Uterus (tissue), 4 donors: ENCODE measurements around the gene FUT3. TPM values are rescaled to one million over a fixed set of nuclear protein-coding genes. Genes with fewer than 3 reads are reported as not detected.

Source experiments
- DNase-seq, 2 donors: peaks; one replicate each; pipeline ENCODE4 v3.0.0-alpha.2; 2019 to 2020
- H3K27ac ChIP-seq, 2 donors: fragments of 200-600 bp; sonication (generic); 1 replicate in 1 of 2; 2 replicates in 1 of 2; pipeline ENCODE4 v1.5.1; 2016 to 2018
- H3K27me3 ChIP-seq, 2 donors: fragments of 200-600 bp; sonication (generic); one replicate each; pipeline ENCODE4 v1.5.1; 2018 to 2019; ENCODE audit warnings: control low read depth in 1 of 2
- H3K36me3 ChIP-seq, 2 donors: fragments of 200-600 bp; sonication (generic); one replicate each; pipeline ENCODE4 v1.5.1; 2019; ENCODE audit warnings: control low read depth in 1 of 2
- H3K4me1 ChIP-seq, 2 donors: fragments of 200-600 bp; sonication (generic); one replicate each; pipeline ENCODE4 v1.5.1; 2018 to 2019; ENCODE audit warnings: control low read depth in 1 of 2
- H3K4me3 ChIP-seq, 2 donors: fragments of 200-600 bp; sonication (generic); 1 replicate in 1 of 2; 2 replicates in 1 of 2; pipeline ENCODE4 v1.5.1; 2018 to 2019; ENCODE audit warnings: mild to moderate bottlenecking in 1 of 2
- H3K9me3 ChIP-seq, 2 donors: fragments of 200-600 bp; sonication (generic); one replicate each; pipeline ENCODE4 v1.5.1; 2019; ENCODE audit warnings: control low read depth in 1 of 2
- CTCF ChIP-seq, 4 experiments: fragments of 200-600 bp in 2 of 4; fragments of 450-650 bp in 2 of 4; sonication (generic) in 2 of 4; IDR thresholded peaks; one replicate each; pipeline ENCODE4 v1.5.1; 2016 to 2019; ENCODE audit warnings: antibody characterized with exemption in 4 of 4, mild to moderate bottlenecking in 2 of 4, moderate library complexity in 1 of 4
- POLR2A ChIP-seq, 2 donors: fragments of 450-650 bp; IDR thresholded peaks; one replicate each; pipeline ENCODE4 v1.6.1; 2016; ENCODE audit warnings: antibody characterized with exemption in 2 of 2, mild to moderate bottlenecking in 1 of 2, moderate library complexity in 1 of 2
- intact Hi-C: fragments of 100-400 bp; cut with DNase I; formaldehyde crosslinking; loops from one replicate; pipeline ENCODE4 v1.15.1; 2023; ENCODE audit warnings: low total_unique reads
- total RNA-seq, 4 donors: library from RNA; depleted of rRNA in 3 of 4; stranded (reverse); fragments of >200 nt in 3 of 4; gene quantifications; one replicate each; pipeline versions ENCODE4 v1.1.0 to v1.2.4, GENCODE V29; 2014 to 2023
- donor health status: DM: yes; HTN: yes; CAD: no.

The FUT3 gene
- total RNA-seq, result under 1 TPM in 1 of 4 donors, not detected in 3; 0.29 TPM

- Histone ChIP-seq H3K9me3 (no peaks in the 10 kb centered on the region), H3K36me3 (no peaks in the 10 kb centered on the region), H3K4me3 (no peak within 1 kb of the TSS), H3K4me1 (no peaks in the 10 kb centered on the region), H3K27me3 (no peaks in the 10 kb centered on the region), H3K27ac (no peak within 1 kb of the TSS)
- intact Hi-C loops, result no loop called here
- TF ChIP-seq POLR2A (IDR thresholded peaks at IDR 0.05), result no peak
- no peak for TF ChIP-seq CTCF (IDR thresholded peaks at IDR 0.05)
- DNase-seq, result no peak
Observed at GRCh38 chr19:5851302-5851701, at the start of gene FUT3. Gene FUT3, minus strand, starts transcription at chr19:5851449.

- intact Hi-C loops, result no loop called here
- no peaks in the 10 kb centered on the region for H3K9me3 ChIP-seq
- no peak overlapping the region for H3K4me3 ChIP-seq
- no peak for DNase-seq
- H3K4me1 ChIP-seq, result peaks cover 0 to 14% of the 10 kb centered on the region in 2 donors
- H3K36me3 ChIP-seq, result no peaks in the 10 kb centered on the region
- H3K27ac ChIP-seq, result no peak overlapping the region
- TF ChIP-seq POLR2A (IDR thresholded peaks at IDR 0.05) (no peak), CTCF (IDR thresholded peaks at IDR 0.05) (no peak)
- no peaks in the 10 kb centered on the region for H3K27me3 ChIP-seq
Observed at GRCh38 chr19:5900976-5901375, 49.7 kb upstream of the FUT3 start.

GRCh38 chr19:5899728-5900526 lies 48.7 kb upstream of the FUT3 start:
- DNase-seq, result no peak
- no peaks in the 10 kb centered on the region for H3K9me3 ChIP-seq
- H3K4me3 ChIP-seq, result no peak overlapping the region
- no peak overlapping the region for H3K27ac ChIP-seq
- TF ChIP-seq POLR2A (IDR thresholded peaks at IDR 0.05) (no peak), CTCF (IDR thresholded peaks at IDR 0.05) (no peak)
- H3K36me3 ChIP-seq, result no peaks in the 10 kb centered on the region
- intact Hi-C loops, result no loop called here
- no peaks in the 10 kb centered on the region for H3K27me3 ChIP-seq
- peaks cover 0 to 9% of the 10 kb centered on the region in 2 donors for H3K4me1 ChIP-seq

GRCh38 chr19:5897189-5897969 lies 46.1 kb upstream of the FUT3 start:
- H3K27ac ChIP-seq, result no peak overlapping the region
- TF ChIP-seq POLR2A (IDR thresholded peaks at IDR 0.05), result no peak
- TF ChIP-seq CTCF (IDR thresholded peaks at IDR 0.05), result no peak
- intact Hi-C loops, result no loop called here
- H3K4me1 ChIP-seq, result peaks cover 0 to 5% of the 10 kb centered on the region in 2 donors
- no peak overlapping the region for H3K4me3 ChIP-seq
- no peaks in the 10 kb centered on the region for H3K9me3 ChIP-seq
- no peaks in the 10 kb centered on the region for H3K27me3 ChIP-seq
- no peaks in the 10 kb centered on the region for H3K36me3 ChIP-seq
- no peak for DNase-seq
